NCI-H1694 treated with DMSO at 0.1 percent for 48 hours (cell line): ENCODE data around the gene FANCI.
A peak's percentile ranks its signal among the peaks of the same experiment; 100 is the strongest.

Experiments
- DNase-seq: peaks from one replicate; lab custom pipeline; 2025; lab: John Stamatoyannopoulos, UW

The FANCI gene

DNA sequence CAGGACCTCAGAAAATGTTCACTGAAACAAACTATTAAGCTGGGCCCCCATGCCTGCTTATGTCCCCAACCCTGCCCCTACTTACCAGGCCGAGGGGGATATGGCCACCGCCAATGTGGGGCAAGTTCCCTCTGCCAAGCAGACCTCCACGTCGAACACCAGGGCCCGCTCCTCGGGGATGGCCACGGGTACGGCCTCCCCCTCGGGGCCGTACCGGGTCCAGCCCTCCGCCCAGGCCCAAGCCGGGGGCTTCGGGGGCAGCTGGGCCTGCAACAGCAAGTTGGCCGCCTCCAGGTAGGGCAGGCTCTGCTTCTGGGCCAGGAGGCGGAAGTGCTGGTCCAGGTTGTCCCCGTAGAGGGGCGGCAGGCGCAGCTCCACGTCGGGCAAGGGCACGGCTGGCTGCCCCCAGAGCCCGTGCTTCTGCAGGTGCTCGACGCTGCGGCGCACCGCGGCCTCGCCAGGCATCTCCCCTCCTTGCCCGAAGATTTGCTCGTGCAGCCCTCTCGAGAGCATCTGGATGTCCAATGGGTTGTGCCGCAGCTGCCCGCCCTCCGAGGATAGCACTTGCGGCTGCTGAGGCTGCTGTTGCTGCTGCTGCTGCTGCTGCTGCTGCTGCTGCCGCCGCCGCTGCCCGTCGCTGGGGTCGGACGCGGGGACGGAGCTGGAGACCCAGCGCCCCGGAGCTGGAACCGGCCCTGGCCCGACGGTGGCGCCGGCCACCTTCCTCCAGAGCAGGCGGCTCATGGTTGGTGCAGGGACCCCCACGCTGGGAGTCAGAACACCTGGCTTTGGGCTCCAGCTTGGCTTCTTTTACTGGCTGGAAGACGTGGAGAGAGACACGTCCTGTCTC lies 89.5 kb downstream of the FANCI start:
- no peak for DNase-seq

DNA sequence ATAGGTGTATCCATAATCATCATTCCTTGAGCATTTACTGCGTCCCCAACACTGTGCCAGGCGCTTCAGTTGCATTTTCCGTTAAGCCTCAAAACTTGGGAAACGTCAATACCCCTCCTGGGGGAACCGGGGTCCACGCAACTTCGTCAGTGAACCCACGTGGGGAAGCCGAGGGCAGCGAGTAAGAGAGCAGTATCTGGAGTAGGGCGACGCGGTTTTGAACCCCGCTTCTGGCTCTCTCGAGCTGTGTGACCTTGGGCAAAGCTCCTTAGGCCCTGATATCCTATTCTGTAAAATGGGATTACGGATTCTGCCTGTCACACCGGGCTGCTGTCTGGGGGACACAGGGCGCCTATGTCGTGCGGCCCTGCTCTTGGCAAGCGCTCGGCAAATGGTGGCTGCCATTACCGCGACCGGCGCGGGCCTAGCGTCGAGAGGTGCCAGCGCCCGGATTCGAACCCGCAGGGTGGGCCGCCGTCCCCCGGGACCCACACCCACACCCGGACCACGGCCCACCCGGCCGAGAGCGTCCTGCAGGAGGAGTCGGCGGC lies 90.3 kb downstream of the FANCI start:
- DNase-seq = no peak

DNA sequence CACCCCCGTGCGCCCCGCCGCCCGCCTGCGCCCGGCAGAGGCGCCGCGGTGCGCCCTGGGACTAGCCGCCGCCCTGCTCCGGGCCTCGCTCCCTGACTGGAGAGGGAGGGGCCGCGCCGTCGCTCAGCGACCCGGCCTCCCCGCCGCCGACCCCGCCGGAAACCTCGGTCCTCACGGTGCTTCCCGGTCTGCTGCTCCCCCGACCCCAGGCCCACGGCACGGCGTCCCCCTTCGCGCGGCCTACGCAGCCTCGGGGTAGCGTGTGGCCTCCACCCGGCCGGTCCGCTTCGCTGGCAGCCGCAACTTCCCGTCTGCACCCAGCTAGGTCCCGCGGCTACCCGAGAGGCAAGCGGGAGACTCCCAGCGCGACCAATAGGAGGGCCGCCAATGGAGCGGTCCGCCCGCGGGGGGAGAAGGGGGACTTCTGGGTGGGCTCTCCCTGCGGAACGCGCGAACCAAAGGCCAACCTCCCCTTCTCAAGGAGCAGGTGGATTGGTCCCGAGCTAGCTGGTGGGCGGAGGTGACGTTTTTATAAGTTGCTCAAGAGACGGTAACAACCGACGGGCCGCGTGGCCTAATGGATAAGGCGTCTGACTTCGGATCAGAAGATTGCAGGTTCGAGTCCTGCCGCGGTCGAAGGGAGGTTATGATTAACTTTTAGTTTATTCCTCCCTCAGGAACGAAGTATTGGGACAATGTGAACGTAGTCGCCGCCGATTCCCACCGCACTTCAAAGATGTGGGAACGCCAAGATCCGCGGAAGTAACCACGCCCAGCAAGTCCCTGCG lies 90.9 kb downstream of the FANCI start, which contains the start of gene POLG:
Gene POLG, minus strand, starts transcription at position 315 of the 788 bp plus-strand sequence. CDS start 1,070 bp downstream, outside the sequence.
- peak; percentile 93 for DNase-seq

- no peak for DNase-seq
Observed at GRCh38 chr15:89335298-89336041, 91.7 kb downstream of the FANCI start.

- no peak for DNase-seq
Observed at GRCh38 chr15:89338036-89338435, 94.3 kb downstream of the FANCI start.

GRCh38 chr15:89340573-89340972 lies 96.8 kb downstream of the FANCI start:
- no peak for DNase-seq

GRCh38 chr15:89341316-89342005 lies 97.7 kb downstream of the FANCI start:
- no peak for DNase-seq

- DNase-seq = no peak
Observed at GRCh38 chr15:89342840-89343239, 99.1 kb downstream of the FANCI start.

- DNase-seq = no peak
Observed at GRCh38 chr15:89345248-89345647, 101.5 kb downstream of the FANCI start.

GRCh38 chr15:89346516-89347231 lies 102.9 kb downstream of the FANCI start:
- no peak for DNase-seq

DNA sequence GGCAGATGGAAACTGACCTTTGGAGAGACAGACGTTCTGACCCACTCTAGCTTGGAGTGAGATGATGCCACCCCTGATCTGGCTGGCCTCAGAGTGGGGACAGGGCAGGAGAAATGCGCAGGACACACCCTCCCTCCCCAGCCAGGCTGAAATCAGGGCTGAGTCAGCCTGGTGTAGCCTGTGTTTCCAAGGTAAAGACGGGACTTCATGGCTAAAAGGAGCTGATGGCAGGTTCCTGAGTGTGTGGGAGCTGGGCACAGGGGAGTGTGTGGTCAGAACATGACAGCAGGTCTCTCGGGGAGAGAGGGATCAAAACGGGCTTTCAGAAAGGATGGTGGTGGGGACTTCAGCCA lies 105.4 kb downstream of the FANCI start:
- no peak for DNase-seq

DNA sequence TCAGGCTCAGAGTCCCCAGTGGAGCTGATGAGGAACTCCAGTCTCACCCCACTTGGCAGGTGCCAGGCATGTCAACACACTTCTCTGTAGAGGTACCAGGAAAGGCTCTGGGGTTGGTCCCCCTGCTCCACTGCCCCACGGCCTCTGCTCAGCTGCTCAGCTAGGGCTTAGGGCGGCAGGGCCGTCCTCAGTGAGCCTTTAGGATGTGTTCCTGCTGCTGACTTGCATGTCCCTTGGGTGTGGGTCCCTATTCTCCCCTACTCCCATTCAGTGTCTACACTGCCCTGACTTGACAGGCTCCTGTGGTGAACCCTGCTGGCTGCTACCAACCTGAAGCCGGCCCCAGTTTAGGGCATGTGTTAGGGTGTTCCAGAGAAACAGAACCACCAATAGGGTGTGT lies 108.7 kb downstream of the FANCI start:
- no peak for DNase-seq

- no peak for DNase-seq
Observed at GRCh38 chr15:89353991-89354390, 110.2 kb downstream of the FANCI start.

GRCh38 chr15:89356634-89357298 lies 113.0 kb downstream of the FANCI start:
- peak; percentile 36 for DNase-seq

GRCh38 chr15:89358435-89358754 lies 114.6 kb downstream of the FANCI start:
- no peak for DNase-seq

- DNase-seq = peak; percentile 67
Observed at GRCh38 chr15:89358755-89359439, 115.1 kb downstream of the FANCI start.

- no peak for DNase-seq
Observed at GRCh38 chr15:89359471-89360293, 115.9 kb downstream of the FANCI start.

GRCh38 chr15:89360294-89360971 lies 116.7 kb downstream of the FANCI start:
- no peak for DNase-seq
